WTC11 (cell line): Measurements from ENCODE around the gene GARNL3.

ENCODE experiments used
- CREB1 ChIP-seq: sonication (generic); formaldehyde crosslinking; IDR thresholded peaks from 2 replicates; pipeline ENCODE4 v1.8.0; 2023; ENCODE audit warnings: mild to moderate bottlenecking, missing genetic modification reagents
- TF ChIP-seq, protein P1 (sequence below): fragments of 200-600 bp; IDR thresholded peaks from 2 replicates; pipeline ENCODE4 v1.8.0; 2022; ENCODE audit warnings: antibody characterized with exemption

DNA sequence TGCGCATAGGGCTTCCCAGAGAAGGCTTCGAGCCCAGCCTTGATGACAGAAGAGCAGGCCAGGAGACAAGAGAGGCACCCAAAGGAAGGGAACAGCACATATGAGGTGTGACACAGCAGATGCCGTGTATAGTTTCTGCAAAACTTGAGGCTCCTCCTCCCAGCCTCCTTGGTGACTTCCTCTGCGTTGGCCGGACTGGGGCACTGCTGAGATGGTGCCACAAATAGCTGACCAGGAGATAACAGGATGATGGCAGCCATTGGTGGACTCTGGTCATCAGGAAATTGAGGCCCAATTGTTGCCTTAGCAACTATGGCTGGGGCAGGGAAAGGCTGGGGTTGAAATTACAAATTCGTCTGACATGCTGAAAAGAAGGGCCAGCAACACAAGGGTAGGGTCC lies 154.8 kb downstream of the GARNL3 start:
- TF ChIP-seq, protein P1, sequence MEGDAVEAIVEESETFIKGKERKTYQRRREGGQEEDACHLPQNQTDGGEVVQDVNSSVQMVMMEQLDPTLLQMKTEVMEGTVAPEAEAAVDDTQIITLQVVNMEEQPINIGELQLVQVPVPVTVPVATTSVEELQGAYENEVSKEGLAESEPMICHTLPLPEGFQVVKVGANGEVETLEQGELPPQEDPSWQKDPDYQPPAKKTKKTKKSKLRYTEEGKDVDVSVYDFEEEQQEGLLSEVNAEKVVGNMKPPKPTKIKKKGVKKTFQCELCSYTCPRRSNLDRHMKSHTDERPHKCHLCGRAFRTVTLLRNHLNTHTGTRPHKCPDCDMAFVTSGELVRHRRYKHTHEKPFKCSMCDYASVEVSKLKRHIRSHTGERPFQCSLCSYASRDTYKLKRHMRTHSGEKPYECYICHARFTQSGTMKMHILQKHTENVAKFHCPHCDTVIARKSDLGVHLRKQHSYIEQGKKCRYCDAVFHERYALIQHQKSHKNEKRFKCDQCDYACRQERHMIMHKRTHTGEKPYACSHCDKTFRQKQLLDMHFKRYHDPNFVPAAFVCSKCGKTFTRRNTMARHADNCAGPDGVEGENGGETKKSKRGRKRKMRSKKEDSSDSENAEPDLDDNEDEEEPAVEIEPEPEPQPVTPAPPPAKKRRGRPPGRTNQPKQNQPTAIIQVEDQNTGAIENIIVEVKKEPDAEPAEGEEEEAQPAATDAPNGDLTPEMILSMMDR: no peak
- TF ChIP-seq CREB1 (CRISPR knock-in tag): no peak
